ENCODE results near the gene ASAP2.

GRCh38 chr2:9268301-9269080 is 61.9 kb downstream of the ASAP2 start:
- TF ChIP-seq CTCF (IDR thresholded peaks at IDR 0.05; ENCODE audit: insufficient read depth, low read length) (no peak), GABPA (IDR thresholded peaks at IDR 0.05; ENCODE audit: low read depth) (no peak)
